ENCODE measurements around the gene NCOA1. TPM values are rescaled to one million over a fixed set of nuclear protein-coding genes. Genes with fewer than 3 reads are reported as not detected.
"Not testable (repeated sequence)": the region's sequence is repeated elsewhere in the genome, so short reads cannot be mapped to it uniquely, and the experiment has no call there.

The NCOA1 gene
- total RNA-seq, 4 donors from 2014 or later, result 42.3 to 66.9 (median 47.4) TPM

DNA sequence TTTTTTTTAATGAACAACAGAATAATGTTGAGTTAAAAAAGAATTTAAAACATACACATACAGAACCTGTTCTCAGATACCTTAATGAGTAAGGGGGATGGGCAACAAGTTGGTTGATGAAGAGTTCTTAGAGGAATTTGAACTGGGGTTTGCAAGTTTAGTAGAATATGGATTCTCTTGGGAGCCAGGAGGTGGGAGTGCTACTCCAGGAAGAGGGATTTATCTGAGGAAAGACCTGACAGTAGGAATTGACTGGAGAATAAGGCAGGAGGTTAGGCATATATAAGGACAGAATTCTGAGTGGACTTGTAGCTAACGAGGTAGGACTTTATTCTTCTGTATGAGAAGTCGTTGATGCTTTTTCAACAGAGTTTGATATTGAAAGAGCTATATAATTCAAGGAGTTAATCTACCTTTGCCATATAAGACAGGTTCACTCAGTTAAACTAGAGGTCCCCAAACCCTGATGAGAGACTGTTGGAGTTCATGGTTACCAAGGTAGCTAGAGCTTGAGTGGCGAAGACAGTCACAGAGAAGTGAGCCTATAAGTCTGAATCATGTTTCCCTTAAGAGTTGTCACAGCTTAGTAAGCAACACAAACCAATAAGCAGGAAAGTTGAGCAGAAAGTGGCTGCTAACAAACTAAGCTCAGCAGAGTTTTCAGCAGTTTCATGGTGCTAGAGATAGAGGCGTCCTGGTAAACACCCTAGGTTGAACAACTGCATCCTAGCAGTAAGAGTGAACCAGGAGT, 88.2 kb downstream of the NCOA1 start:
- WGBS, 2 donors (ENCODE audit: low coverage in 1 of 2), result 89 to 93% methylated on average over 3 to 4 of the region's 4 CpGs
- Histone ChIP-seq H3K36me3 (no peaks in the 10 kb centered on the region), H3K4me3 (no peak overlapping the region), H3K4me1 (peaks cover 0 to 42% (median 2%) of the 10 kb centered on the region in 3 donors), H3K27ac (no peak overlapping the region), H3K9me3 (no peaks in the 10 kb centered on the region), H3K27me3 (no peaks in the 10 kb centered on the region)
- TF ChIP-seq, protein P1, sequence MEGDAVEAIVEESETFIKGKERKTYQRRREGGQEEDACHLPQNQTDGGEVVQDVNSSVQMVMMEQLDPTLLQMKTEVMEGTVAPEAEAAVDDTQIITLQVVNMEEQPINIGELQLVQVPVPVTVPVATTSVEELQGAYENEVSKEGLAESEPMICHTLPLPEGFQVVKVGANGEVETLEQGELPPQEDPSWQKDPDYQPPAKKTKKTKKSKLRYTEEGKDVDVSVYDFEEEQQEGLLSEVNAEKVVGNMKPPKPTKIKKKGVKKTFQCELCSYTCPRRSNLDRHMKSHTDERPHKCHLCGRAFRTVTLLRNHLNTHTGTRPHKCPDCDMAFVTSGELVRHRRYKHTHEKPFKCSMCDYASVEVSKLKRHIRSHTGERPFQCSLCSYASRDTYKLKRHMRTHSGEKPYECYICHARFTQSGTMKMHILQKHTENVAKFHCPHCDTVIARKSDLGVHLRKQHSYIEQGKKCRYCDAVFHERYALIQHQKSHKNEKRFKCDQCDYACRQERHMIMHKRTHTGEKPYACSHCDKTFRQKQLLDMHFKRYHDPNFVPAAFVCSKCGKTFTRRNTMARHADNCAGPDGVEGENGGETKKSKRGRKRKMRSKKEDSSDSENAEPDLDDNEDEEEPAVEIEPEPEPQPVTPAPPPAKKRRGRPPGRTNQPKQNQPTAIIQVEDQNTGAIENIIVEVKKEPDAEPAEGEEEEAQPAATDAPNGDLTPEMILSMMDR (IDR thresholded peaks at IDR 0.05), result no peak
- no peak for TF ChIP-seq POLR2AphosphoS5 (IDR thresholded peaks at IDR 0.05)
- no peak for TF ChIP-seq POLR2A (IDR thresholded peaks at IDR 0.05)
- TF ChIP-seq EP300 (IDR thresholded peaks at IDR 0.05), result no peak
- no peak for ATAC-seq

GRCh38 chr2:24580561-24580960, 89.5 kb downstream of the NCOA1 start:
- Histone ChIP-seq H3K27ac (no peak overlapping the region), H3K4me3 (no peak overlapping the region), H3K4me1 (peaks cover 0 to 42% (median 2%) of the 10 kb centered on the region in 3 donors), H3K36me3 (no peaks in the 10 kb centered on the region), H3K27me3 (no peaks in the 10 kb centered on the region), H3K9me3 (no peaks in the 10 kb centered on the region)
- WGBS, 2 donors (ENCODE audit: low coverage in 1 of 2), result 100% methylated on average over 1 of the region's 1 CpG; no CpG with 5 or more reads in 1 of the 2 donors
- no peak for TF ChIP-seq POLR2A (IDR thresholded peaks at IDR 0.05)
- TF ChIP-seq, protein P1 (IDR thresholded peaks at IDR 0.05), result no peak
- TF ChIP-seq POLR2AphosphoS5 (IDR thresholded peaks at IDR 0.05), result no peak
- no peak for TF ChIP-seq EP300 (IDR thresholded peaks at IDR 0.05)
- no peak for ATAC-seq

DNA sequence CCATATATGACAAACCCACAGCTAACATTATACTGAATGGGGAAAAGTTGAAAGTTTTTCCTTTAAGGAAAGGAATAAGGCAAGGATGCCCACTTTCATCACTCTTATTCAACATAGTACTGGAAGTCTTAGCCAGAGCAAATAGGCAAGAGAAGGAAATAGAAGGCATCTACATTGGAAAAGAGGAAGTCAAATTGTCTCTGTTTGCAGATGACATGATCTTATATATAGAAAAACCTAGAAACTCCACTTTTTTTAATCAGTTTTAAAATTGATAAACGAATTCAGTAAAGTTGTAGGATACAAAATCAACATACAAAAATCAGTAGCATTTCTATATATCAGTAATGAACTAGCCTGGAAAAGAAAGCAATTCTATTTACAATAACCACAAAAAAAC, 90.9 kb downstream of the NCOA1 start:
- H3K36me3 ChIP-seq, H3K27ac ChIP-seq, ATAC-seq, H3K27me3 ChIP-seq, H3K4me3 ChIP-seq, H3K9me3 ChIP-seq: not testable (repeated sequence)
- 83 to 100% methylated on average over 1 of the region's 1 CpG for WGBS, 2 donors (ENCODE audit: low coverage in 1 of 2)
- H3K4me1 ChIP-seq, result peaks cover 0 to 40% (median 0%) of the 10 kb centered on the region in 3 donors

- H3K27me3 ChIP-seq, result no peaks in the 10 kb centered on the region
- TF ChIP-seq POLR2AphosphoS5 (IDR thresholded peaks at IDR 0.05) (no peak), POLR2A (IDR thresholded peaks at IDR 0.05) (no peak), EP300 (IDR thresholded peaks at IDR 0.05) (no peak)
- no peak overlapping the region for H3K27ac ChIP-seq
- ATAC-seq, result no peak
- H3K4me1 ChIP-seq, result peaks cover 0 to 9% (median 0%) of the 10 kb centered on the region in 3 donors
- H3K9me3 ChIP-seq, result no peaks in the 10 kb centered on the region
- no peak overlapping the region for H3K4me3 ChIP-seq
- peaks cover 0 to 24% of the 10 kb centered on the region in 2 donors for H3K36me3 ChIP-seq
- WGBS, 2 donors (ENCODE audit: low coverage in 1 of 2), result 46 to 80% methylated on average over 2 to 3 of the region's 3 CpGs
These were observed 95.9 kb downstream of the NCOA1 start for GRCh38 chr2:24586955-24587354.

GRCh38 chr2:24588294-24588693, 97.2 kb downstream of the NCOA1 start:
- WGBS, 2 donors (ENCODE audit: low coverage in 1 of 2), result 79 to 80% methylated on average over 5 of the region's 5 CpGs
- no peaks in the 10 kb centered on the region for H3K9me3 ChIP-seq
- no peak for ATAC-seq

More at GRCh38 chr2:24588294-24588693, 97.2 kb downstream of the NCOA1 start:
- Histone ChIP-seq H3K27me3 (no peaks in the 10 kb centered on the region), H3K27ac (no peak overlapping the region), H3K4me1 (peaks cover 0 to 17% (median 0%) of the 10 kb centered on the region in 3 donors), H3K4me3 (no peak overlapping the region), H3K36me3 (peaks cover 0 to 24% of the 10 kb centered on the region in 2 donors)
- TF ChIP-seq EP300 (IDR thresholded peaks at IDR 0.05) (no peak), POLR2A (IDR thresholded peaks at IDR 0.05) (no peak), POLR2AphosphoS5 (IDR thresholded peaks at IDR 0.05) (no peak)
- TF ChIP-seq, protein P1 (IDR thresholded peaks at IDR 0.05), result no peak

Data from gastroesophageal sphincter (tissue), 4 donors.